Measurements from ENCODE around the gene TMEM140.

Gene TMEM140

DNA sequence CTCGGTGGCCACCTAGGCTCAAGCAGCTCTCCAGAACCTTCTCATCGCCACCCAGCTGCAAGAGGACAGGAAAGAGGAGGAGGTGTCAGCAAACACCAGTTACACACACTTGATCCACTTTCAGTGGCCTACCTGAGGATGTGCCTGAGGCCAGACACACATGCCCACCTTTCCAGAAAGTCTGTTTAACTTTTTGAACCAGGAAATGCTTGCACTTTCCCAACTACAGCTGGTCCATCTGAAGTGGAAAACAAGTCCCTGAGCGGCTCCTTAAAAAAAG lies 38.3 kb downstream of the TMEM140 start:
- ATAC-seq, result no peak

GRCh38 chr7:135186841-135187253 lies 39.0 kb downstream of the TMEM140 start:
- TF ChIP-seq, protein P1, sequence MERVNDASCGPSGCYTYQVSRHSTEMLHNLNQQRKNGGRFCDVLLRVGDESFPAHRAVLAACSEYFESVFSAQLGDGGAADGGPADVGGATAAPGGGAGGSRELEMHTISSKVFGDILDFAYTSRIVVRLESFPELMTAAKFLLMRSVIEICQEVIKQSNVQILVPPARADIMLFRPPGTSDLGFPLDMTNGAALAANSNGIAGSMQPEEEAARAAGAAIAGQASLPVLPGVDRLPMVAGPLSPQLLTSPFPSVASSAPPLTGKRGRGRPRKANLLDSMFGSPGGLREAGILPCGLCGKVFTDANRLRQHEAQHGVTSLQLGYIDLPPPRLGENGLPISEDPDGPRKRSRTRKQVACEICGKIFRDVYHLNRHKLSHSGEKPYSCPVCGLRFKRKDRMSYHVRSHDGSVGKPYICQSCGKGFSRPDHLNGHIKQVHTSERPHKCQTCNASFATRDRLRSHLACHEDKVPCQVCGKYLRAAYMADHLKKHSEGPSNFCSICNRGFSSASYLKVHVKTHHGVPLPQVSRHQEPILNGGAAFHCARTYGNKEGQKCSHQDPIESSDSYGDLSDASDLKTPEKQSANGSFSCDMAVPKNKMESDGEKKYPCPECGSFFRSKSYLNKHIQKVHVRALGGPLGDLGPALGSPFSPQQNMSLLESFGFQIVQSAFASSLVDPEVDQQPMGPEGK (CRISPR knock-in tag; IDR thresholded peaks at IDR 0.05; ENCODE audit: borderline replicate concordance), result no peak
- TF ChIP-seq, protein P2, sequence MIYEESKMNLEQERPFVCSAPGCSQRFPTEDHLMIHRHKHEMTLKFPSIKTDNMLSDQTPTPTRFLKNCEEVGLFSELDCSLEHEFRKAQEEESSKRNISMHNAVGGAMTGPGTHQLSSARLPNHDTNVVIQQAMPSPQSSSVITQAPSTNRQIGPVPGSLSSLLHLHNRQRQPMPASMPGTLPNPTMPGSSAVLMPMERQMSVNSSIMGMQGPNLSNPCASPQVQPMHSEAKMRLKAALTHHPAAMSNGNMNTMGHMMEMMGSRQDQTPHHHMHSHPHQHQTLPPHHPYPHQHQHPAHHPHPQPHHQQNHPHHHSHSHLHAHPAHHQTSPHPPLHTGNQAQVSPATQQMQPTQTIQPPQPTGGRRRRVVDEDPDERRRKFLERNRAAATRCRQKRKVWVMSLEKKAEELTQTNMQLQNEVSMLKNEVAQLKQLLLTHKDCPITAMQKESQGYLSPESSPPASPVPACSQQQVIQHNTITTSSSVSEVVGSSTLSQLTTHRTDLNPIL (CRISPR knock-in tag; IDR thresholded peaks at IDR 0.05; ENCODE audit: low read depth), result no peak
- TF ChIP-seq TOX (CRISPR knock-in tag; IDR thresholded peaks at IDR 0.05; ENCODE audit: borderline replicate concordance) (no peak), ZNF70 (CRISPR knock-in tag; IDR thresholded peaks at IDR 0.05) (no peak), BACH2 (CRISPR knock-in tag; IDR thresholded peaks at IDR 0.05; ENCODE audit: borderline replicate concordance) (no peak), TCF4 (CRISPR knock-in tag; IDR thresholded peaks at IDR 0.05; ENCODE audit: borderline replicate concordance) (no peak), POU6F1 (CRISPR knock-in tag; IDR thresholded peaks at IDR 0.05; ENCODE audit: borderline replicate concordance, low read depth) (no peak), GLIS3 (CRISPR knock-in tag; IDR thresholded peaks at IDR 0.05) (no peak), PPARA (CRISPR knock-in tag; IDR thresholded peaks at IDR 0.05; ENCODE audit: borderline replicate concordance) (no peak), ZNF8 (CRISPR knock-in tag; IDR thresholded peaks at IDR 0.05) (no peak), ZNF565 (CRISPR knock-in tag; conservative IDR thresholded peaks at IDR 0.05; ENCODE audit: low read depth) (no peak), RARB (CRISPR knock-in tag; IDR thresholded peaks at IDR 0.05) (no peak), CSDC2 (CRISPR knock-in tag; IDR thresholded peaks at IDR 0.05) (no peak), ESRRG (CRISPR knock-in tag; IDR thresholded peaks at IDR 0.05) (no peak), SNAI2 (CRISPR knock-in tag; IDR thresholded peaks at IDR 0.05) (no peak), ZFP30 (CRISPR knock-in tag; IDR thresholded peaks at IDR 0.05) (no peak)
- TF ChIP-seq, protein P3, sequence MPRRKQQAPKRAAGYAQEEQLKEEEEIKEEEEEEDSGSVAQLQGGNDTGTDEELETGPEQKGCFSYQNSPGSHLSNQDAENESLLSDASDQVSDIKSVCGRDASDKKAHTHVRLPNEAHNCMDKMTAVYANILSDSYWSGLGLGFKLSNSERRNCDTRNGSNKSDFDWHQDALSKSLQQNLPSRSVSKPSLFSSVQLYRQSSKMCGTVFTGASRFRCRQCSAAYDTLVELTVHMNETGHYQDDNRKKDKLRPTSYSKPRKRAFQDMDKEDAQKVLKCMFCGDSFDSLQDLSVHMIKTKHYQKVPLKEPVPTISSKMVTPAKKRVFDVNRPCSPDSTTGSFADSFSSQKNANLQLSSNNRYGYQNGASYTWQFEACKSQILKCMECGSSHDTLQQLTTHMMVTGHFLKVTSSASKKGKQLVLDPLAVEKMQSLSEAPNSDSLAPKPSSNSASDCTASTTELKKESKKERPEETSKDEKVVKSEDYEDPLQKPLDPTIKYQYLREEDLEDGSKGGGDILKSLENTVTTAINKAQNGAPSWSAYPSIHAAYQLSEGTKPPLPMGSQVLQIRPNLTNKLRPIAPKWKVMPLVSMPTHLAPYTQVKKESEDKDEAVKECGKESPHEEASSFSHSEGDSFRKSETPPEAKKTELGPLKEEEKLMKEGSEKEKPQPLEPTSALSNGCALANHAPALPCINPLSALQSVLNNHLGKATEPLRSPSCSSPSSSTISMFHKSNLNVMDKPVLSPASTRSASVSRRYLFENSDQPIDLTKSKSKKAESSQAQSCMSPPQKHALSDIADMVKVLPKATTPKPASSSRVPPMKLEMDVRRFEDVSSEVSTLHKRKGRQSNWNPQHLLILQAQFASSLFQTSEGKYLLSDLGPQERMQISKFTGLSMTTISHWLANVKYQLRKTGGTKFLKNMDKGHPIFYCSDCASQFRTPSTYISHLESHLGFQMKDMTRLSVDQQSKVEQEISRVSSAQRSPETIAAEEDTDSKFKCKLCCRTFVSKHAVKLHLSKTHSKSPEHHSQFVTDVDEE (CRISPR knock-in tag; IDR thresholded peaks at IDR 0.05), result no peak
- TF ChIP-seq, protein P4, sequence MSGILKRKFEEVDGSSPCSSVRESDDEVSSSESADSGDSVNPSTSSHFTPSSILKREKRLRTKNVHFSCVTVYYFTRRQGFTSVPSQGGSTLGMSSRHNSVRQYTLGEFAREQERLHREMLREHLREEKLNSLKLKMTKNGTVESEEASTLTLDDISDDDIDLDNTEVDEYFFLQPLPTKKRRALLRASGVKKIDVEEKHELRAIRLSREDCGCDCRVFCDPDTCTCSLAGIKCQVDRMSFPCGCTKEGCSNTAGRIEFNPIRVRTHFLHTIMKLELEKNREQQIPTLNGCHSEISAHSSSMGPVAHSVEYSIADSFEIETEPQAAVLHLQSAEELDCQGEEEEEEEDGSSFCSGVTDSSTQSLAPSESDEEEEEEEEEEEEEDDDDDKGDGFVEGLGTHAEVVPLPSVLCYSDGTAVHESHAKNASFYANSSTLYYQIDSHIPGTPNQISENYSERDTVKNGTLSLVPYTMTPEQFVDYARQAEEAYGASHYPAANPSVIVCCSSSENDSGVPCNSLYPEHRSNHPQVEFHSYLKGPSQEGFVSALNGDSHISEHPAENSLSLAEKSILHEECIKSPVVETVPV (CRISPR knock-in tag; IDR thresholded peaks at IDR 0.05), result no peak
- no peak for ATAC-seq

More for the DNA sequence above, 38.3 kb downstream of the TMEM140 start:
- no peak for TF ChIP-seq ZNF565 (CRISPR knock-in tag; conservative IDR thresholded peaks at IDR 0.05; ENCODE audit: low read depth)
- TF ChIP-seq RARB (CRISPR knock-in tag; IDR thresholded peaks at IDR 0.05), result no peak
- TF ChIP-seq, protein P4 (CRISPR knock-in tag; IDR thresholded peaks at IDR 0.05), result no peak
- no peak for TF ChIP-seq TCF4 (CRISPR knock-in tag; IDR thresholded peaks at IDR 0.05; ENCODE audit: borderline replicate concordance)
- TF ChIP-seq ZFP3 (CRISPR knock-in tag; IDR thresholded peaks at IDR 0.05), result no peak
- no peak for TF ChIP-seq ZC3H10 (CRISPR knock-in tag; IDR thresholded peaks at IDR 0.05)
- no peak for TF ChIP-seq POU6F1 (CRISPR knock-in tag; IDR thresholded peaks at IDR 0.05; ENCODE audit: borderline replicate concordance, low read depth)
- TF ChIP-seq CSDC2 (CRISPR knock-in tag; IDR thresholded peaks at IDR 0.05), result no peak
- TF ChIP-seq BACH2 (CRISPR knock-in tag; IDR thresholded peaks at IDR 0.05; ENCODE audit: borderline replicate concordance), result no peak
- TF ChIP-seq TOX (CRISPR knock-in tag; IDR thresholded peaks at IDR 0.05; ENCODE audit: borderline replicate concordance), result no peak
- TF ChIP-seq, protein P2 (CRISPR knock-in tag; IDR thresholded peaks at IDR 0.05; ENCODE audit: low read depth), result no peak
